ENCODE data around the gene OASL. TPM values are rescaled to one million over a fixed set of nuclear protein-coding genes. Genes with fewer than 3 reads are reported as not detected.
A peak's percentile ranks its signal among the peaks of the same experiment; 100 is the strongest.

The OASL gene
- total and polyA plus RNA-seq, 9 donors = 0.12 to 2.8 (median 0.39) TPM; not detected in 1

- H3K9me3 ChIP-seq = no peaks in the 10 kb centered on the region
- intact Hi-C loops (cut with DNase I) = no loop called here
- no peaks in the 10 kb centered on the region for H3K4me1 ChIP-seq (ENCODE audit: insufficient read depth)
- WGBS, 3 donors = 90 to 91% (median 91%) methylated on average over 15 of the region's 15 CpGs
- no peaks in the 10 kb centered on the region for H3K27me3 ChIP-seq
- no peak for TF ChIP-seq POLR2A (IDR thresholded peaks at IDR 0.05)
- TF ChIP-seq, protein P1, sequence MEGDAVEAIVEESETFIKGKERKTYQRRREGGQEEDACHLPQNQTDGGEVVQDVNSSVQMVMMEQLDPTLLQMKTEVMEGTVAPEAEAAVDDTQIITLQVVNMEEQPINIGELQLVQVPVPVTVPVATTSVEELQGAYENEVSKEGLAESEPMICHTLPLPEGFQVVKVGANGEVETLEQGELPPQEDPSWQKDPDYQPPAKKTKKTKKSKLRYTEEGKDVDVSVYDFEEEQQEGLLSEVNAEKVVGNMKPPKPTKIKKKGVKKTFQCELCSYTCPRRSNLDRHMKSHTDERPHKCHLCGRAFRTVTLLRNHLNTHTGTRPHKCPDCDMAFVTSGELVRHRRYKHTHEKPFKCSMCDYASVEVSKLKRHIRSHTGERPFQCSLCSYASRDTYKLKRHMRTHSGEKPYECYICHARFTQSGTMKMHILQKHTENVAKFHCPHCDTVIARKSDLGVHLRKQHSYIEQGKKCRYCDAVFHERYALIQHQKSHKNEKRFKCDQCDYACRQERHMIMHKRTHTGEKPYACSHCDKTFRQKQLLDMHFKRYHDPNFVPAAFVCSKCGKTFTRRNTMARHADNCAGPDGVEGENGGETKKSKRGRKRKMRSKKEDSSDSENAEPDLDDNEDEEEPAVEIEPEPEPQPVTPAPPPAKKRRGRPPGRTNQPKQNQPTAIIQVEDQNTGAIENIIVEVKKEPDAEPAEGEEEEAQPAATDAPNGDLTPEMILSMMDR (IDR thresholded peaks at IDR 0.05) = no peak
- no peak for TF ChIP-seq EP300 (IDR thresholded peaks at IDR 0.05)
- H3K4me3 ChIP-seq = no peak overlapping the region
- no peaks in the 10 kb centered on the region for H3K36me3 ChIP-seq
- no peak overlapping the region for H3K27ac ChIP-seq
- no peak for DNase-seq
These were observed 21.0 kb downstream of the OASL start for GRCh38 chr12:121017966-121018491.

DNA sequence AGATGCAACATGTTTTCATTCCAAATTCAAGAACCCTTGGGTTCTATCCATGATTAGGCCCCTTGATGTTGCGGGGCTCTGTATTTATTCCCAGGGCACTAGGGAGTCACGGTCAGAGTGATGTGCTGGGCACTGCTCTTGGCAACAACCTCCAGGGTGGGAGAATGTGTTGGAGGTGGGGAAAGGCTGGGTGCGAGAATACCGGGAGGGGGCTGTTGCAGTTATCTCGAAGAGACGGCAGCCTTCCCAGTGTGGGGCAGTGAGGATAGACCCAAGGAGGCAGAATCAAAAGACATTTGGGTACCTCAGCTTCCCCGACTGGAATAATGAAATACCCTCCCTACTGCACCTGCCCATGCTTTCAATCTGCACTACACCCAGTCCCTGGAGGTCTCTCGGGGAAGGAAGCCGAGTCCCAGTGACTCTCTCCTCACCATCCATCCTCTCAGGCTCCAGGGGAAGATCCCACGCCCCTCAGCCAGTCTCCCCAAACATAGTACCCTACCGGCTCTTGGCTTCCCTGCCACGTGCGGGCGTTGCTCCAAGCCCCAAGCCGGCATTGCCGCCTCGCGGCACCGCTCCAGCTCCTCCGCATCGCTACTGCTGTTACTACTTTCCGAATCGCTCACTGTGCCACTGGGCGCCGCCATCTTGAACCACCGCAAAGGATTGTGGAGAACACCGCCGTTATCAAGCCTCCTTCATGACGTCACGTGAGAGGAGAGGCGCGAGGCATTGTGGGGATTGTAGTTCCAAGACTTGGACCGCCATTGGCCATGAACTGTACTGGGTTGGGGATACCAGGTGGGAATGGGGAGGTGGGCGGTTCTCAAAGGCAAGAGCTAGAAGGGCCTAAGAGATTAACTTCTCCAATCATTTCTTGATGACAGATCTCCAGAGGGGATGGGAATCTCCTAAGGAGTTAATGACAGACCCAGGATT is 22.9 kb downstream of the OASL start, which contains the start of gene C12orf43:
Gene C12orf43 (minus strand): TSS at position 663 of the 942 bp plus-strand sequence. CDS start 13 bp downstream, at position 650.
- no peaks in the 10 kb centered on the region for H3K4me1 ChIP-seq (ENCODE audit: insufficient read depth)
- H3K36me3 ChIP-seq = no peaks in the 10 kb centered on the region
- DNase-seq = peak; percentile 84 to 93 (median 91)
- TF ChIP-seq POLR2A (IDR thresholded peaks at IDR 0.05) (no peak), EP300 (IDR thresholded peaks at IDR 0.05) (no peak)
- TF ChIP-seq, protein P1 (IDR thresholded peaks at IDR 0.05) = no peak
- no peaks in the 10 kb centered on the region for H3K27me3 ChIP-seq
- peak within 1 kb of the TSS; percentile 85 for H3K4me3 ChIP-seq
- intact Hi-C loops (cut with DNase I) = no loop called here
- no peaks in the 10 kb centered on the region for H3K9me3 ChIP-seq
- 1% methylated on average over 34 of the region's 34 CpGs for WGBS, 3 donors
- H3K27ac ChIP-seq = peak within 1 kb of the TSS in 1 of 2 donors; percentile 53

DNA sequence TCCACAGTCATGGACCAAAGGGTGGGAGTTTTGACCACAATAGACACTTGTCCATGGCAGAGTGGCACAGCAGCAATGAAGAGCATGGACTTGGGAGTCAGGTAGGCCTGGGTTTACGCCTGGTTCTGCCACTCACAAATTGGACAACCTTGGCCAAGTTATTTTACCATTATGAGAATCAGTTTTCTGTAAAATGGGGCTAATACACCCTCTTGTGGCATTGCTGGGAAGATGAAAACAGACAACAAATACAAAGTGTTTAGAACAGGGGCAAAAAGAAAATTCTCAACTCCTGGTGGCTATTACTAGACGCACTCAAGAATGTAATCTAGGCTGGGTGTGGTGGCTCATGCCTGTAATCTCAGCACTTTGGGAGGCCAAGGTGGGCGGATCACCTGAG is 25.3 kb downstream of the OASL start:
- Histone ChIP-seq H3K9me3 (no peaks in the 10 kb centered on the region), H3K4me3 (no peak overlapping the region), H3K4me1 (ENCODE audit: insufficient read depth) (no peaks in the 10 kb centered on the region), H3K36me3 (no peaks in the 10 kb centered on the region), H3K27ac (no peak overlapping the region), H3K27me3 (no peaks in the 10 kb centered on the region)
- 81 to 86% (median 85%) methylated on average over 3 of the region's 3 CpGs for WGBS, 3 donors
- TF ChIP-seq, protein P1 (IDR thresholded peaks at IDR 0.05) = no peak
- TF ChIP-seq EP300 (IDR thresholded peaks at IDR 0.05) (no peak), POLR2A (IDR thresholded peaks at IDR 0.05) (no peak)
- intact Hi-C loops (cut with DNase I) = no loop called here
- DNase-seq = no peak

DNA sequence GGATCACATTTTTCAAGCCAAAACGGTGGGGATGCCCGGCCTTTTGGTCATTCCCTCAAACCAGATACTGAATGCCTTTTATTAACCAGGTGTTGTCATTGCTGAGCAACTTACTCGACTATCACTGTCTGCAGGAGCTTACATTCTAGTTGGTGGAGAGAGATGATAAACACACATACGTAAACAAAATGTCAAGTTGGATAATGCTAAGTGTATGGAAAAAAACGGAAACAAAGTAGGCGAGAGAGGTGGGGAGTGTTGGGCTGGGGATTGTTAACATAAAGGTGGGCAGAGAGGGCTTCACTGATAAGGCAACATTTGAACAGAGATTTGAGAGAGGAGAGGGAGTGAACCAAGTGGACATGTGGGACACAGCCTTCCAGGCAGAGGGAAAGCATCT is 27.2 kb downstream of the OASL start:
- no peaks in the 10 kb centered on the region for H3K27me3 ChIP-seq
- 78 to 82% (median 78%) methylated on average over 6 of the region's 6 CpGs for WGBS, 3 donors
- no peaks in the 10 kb centered on the region for H3K36me3 ChIP-seq
- intact Hi-C loops (cut with DNase I) = no loop called here
- no peaks in the 10 kb centered on the region for H3K9me3 ChIP-seq
- H3K4me1 ChIP-seq (ENCODE audit: insufficient read depth) = no peaks in the 10 kb centered on the region
- H3K4me3 ChIP-seq = no peak overlapping the region
- DNase-seq = no peak
- TF ChIP-seq, protein P1 (IDR thresholded peaks at IDR 0.05) = no peak
- TF ChIP-seq EP300 (IDR thresholded peaks at IDR 0.05) (no peak), POLR2A (IDR thresholded peaks at IDR 0.05) (no peak)
- no peak overlapping the region for H3K27ac ChIP-seq
